Panc1 (cell line): ENCODE measurements around the gene CTF1. TPM values are rescaled to one million over a fixed set of nuclear protein-coding genes. Genes with fewer than 3 reads are reported as not detected.
A peak's percentile ranks its signal among the peaks of the same experiment; 100 is the strongest.

ENCODE experiments used
- ATAC-seq: fragments of 200-7000 bp; cut with Tn5 transposase; 2 replicates; pipeline ENCODE4 v1.9.1; 2020; ENCODE audit warnings: mild to moderate bottlenecking, moderate library complexity
- BruUV-seq: library from RNA; stranded (reverse); fragments of 400-500 nt; replicated peaks from 2 replicates; lab custom pipeline; 2021; lab: Mats Ljungman, UMichigan
- CTCF ChIA-PET: fragments of 300-600 bp; sonication (Branson Sonifier 250); formaldehyde crosslinking; loops from one replicate; lab custom pipeline; 2022; ENCODE audit warnings: antibody characterized with exemption; lab: Charles Lee
- POLR2A ChIA-PET: fragments of 300-600 bp; sonication (Branson Sonifier 250); formaldehyde crosslinking; loops from one replicate; lab custom pipeline; 2022; ENCODE audit warnings: antibody characterized with exemption; lab: Charles Lee
- DNase-seq: peaks from one replicate; pipeline ENCODE4 v3.0.0-alpha.2; 2010; ENCODE audit warnings: low read depth, low spot score
- H3K27ac ChIP-seq: 2 replicates; pipeline ENCODE4 v1.5.1; 2011; ENCODE audit warnings: mild to moderate bottlenecking, low read length, inconsistent platforms
- H3K27me3 ChIP-seq: fragments of 200-500 bp; sonication (Bioruptor generic); 2 replicates; pipeline ENCODE4 v1.6.0; 2014; ENCODE audit warnings: low read length, inconsistent platforms; ENCODE audit not compliant: control insufficient read depth, insufficient read depth
- H3K36me3 ChIP-seq: fragments of 200-500 bp; sonication (Bioruptor generic); 2 replicates; pipeline ENCODE4 v1.5.1; 2014; ENCODE audit warnings: inconsistent platforms, mild to moderate bottlenecking, low read length, moderate library complexity; ENCODE audit not compliant: control insufficient read depth, insufficient read depth
- H3K4me1 ChIP-seq: 2 replicates; pipeline ENCODE4 v1.5.1; 2011; ENCODE audit warnings: inconsistent platforms, mild to moderate bottlenecking, low read length, moderate library complexity; ENCODE audit not compliant: control insufficient read depth, insufficient read depth
- H3K4me3 ChIP-seq, 2 experiments: 2 replicates each; pipeline ENCODE4 v1.5.1; 2011 to 2012; ENCODE audit warnings: low read depth in 2 of 2, low read length in 2 of 2, mild to moderate bottlenecking in 2 of 2, inconsistent platforms in 1 of 2, moderate library complexity in 1 of 2
- H3K9me3 ChIP-seq: fragments of 200-500 bp; sonication (Bioruptor generic); 2 replicates; pipeline ENCODE4 v1.5.1; 2014; ENCODE audit warnings: low read depth, mild to moderate bottlenecking, inconsistent platforms, low read length, moderate library complexity; ENCODE audit not compliant: control insufficient read depth, insufficient read depth
- POLR2AphosphoS5 ChIP-seq: IDR thresholded peaks from 2 replicates; pipeline ENCODE4 v1.6.1; 2012; ENCODE audit warnings: mild to moderate bottlenecking, low read depth, low read length, moderate library complexity
- SIN3A ChIP-seq: IDR thresholded peaks from 2 replicates; pipeline ENCODE4 v1.6.1; 2012; ENCODE audit warnings: low read depth, mild to moderate bottlenecking, low read length, moderate library complexity, borderline replicate concordance; ENCODE audit not compliant: insufficient read depth
- TCF7L2 ChIP-seq: IDR thresholded peaks from 2 replicates; pipeline ENCODE4 v1.6.1; 2011; ENCODE audit warnings: mild to moderate bottlenecking, low read depth, low read length, inconsistent platforms
- in situ Hi-C: cut with HindIII; loops from 2 replicates; pipeline ENCODE4 v1.10.0; 2016; ENCODE audit warnings: low sequenced_read_pairs, low pct_unique_long_range_greater_than_20kb
- intact Hi-C: fragments of 100-400 bp; cut with micrococcal nuclease; formaldehyde crosslinking; loops from one replicate; pipeline ENCODE4 v1.10.0; 2022; ENCODE audit not compliant: unreplicated experiment
- total RNA-seq: library from RNA; stranded (reverse); gene quantifications from one replicate; pipeline ENCODE4 v1.2.1, GENCODE V29; 2021; ENCODE audit not compliant: unreplicated experiment
- TF ChIP-seq, protein P1 (sequence below), 2 experiments: IDR thresholded peaks; 2 replicates each; pipeline ENCODE4 v1.6.1; 2011 to 2012; ENCODE audit warnings: low read depth in 2 of 2, control low read depth in 1 of 2, low read length in 1 of 2, mild to moderate bottlenecking in 1 of 2, moderate library complexity in 1 of 2; ENCODE audit not compliant: insufficient read depth in 1 of 2
- TF ChIP-seq, protein P2 (sequence below): fragments of 450-650 bp; IDR thresholded peaks from 2 replicates; pipeline ENCODE4 v1.5.1; 2017; ENCODE audit warnings: mild to moderate bottlenecking

Gene CTF1
- total RNA-seq, 1 experiment from 2014 or later = 2.9 TPM

DNA sequence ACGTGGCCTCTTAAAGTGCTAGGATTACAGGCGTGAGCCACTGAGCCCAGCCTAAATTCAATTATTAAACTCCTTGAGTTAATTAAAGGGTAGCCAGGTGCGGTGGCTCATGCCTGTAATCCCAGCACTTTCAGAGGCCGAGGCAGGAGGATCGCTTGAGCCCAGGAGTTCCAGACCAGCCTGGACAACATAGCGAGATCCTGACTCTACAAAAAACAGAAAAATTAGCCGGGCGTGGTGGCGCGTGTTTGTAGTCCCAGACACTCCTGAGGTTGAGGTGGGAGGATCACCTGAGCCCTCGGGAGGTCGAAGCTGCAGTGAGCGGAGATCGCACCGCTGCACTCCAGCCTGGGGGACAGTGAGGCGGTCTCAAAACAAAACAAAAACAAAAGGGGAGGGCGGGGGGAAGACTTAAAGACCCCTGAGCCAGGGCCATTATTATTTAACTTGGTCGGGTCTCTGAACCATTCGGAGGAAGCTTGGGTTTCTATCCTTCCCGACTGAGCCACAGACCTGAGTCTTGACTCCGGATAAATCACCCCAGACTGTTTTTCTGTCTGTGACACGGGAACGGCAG, 22.1 kb upstream of the CTF1 start:
- H3K4me3 ChIP-seq = peak overlapping the region; percentile 72 to 87
- ATAC-seq (no peak), DNase-seq (no peak)
- in situ Hi-C loops (no loop called here), intact Hi-C loops (no loop called here)
- ChIA-PET POLR2A (interaction anchor here (0.5 to 1.1 kb wide), 2 partner anchors 18 to 60 kb away, joined by 7 to 13 read pairs; no protein-coding TSS in a partner anchor), CTCF (interaction anchor here (0.5 kb wide), 1 partner anchor 16 kb away, joined by 4 read pairs; no protein-coding TSS in a partner anchor)
- H3K27me3 ChIP-seq = no peaks in the 10 kb centered on the region
- no peaks in the 10 kb centered on the region for H3K9me3 ChIP-seq
- peak overlapping the region; percentile 95 for H3K27ac ChIP-seq
- peaks cover 5% of the 10 kb centered on the region; the same call in 1 of the 2 replicates for H3K36me3 ChIP-seq
- no TSS peak for BruUV-seq
- H3K4me1 ChIP-seq = peaks cover 11% of the 10 kb centered on the region
- TF ChIP-seq, protein P1, sequence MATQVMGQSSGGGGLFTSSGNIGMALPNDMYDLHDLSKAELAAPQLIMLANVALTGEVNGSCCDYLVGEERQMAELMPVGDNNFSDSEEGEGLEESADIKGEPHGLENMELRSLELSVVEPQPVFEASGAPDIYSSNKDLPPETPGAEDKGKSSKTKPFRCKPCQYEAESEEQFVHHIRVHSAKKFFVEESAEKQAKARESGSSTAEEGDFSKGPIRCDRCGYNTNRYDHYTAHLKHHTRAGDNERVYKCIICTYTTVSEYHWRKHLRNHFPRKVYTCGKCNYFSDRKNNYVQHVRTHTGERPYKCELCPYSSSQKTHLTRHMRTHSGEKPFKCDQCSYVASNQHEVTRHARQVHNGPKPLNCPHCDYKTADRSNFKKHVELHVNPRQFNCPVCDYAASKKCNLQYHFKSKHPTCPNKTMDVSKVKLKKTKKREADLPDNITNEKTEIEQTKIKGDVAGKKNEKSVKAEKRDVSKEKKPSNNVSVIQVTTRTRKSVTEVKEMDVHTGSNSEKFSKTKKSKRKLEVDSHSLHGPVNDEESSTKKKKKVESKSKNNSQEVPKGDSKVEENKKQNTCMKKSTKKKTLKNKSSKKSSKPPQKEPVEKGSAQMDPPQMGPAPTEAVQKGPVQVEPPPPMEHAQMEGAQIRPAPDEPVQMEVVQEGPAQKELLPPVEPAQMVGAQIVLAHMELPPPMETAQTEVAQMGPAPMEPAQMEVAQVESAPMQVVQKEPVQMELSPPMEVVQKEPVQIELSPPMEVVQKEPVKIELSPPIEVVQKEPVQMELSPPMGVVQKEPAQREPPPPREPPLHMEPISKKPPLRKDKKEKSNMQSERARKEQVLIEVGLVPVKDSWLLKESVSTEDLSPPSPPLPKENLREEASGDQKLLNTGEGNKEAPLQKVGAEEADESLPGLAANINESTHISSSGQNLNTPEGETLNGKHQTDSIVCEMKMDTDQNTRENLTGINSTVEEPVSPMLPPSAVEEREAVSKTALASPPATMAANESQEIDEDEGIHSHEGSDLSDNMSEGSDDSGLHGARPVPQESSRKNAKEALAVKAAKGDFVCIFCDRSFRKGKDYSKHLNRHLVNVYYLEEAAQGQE (IDR thresholded peaks at IDR 0.05; ENCODE audit: insufficient read depth in 1 of 2, low read depth in 2 of 2, low read length in 1 of 2) = no peak
- TF ChIP-seq, protein P2, sequence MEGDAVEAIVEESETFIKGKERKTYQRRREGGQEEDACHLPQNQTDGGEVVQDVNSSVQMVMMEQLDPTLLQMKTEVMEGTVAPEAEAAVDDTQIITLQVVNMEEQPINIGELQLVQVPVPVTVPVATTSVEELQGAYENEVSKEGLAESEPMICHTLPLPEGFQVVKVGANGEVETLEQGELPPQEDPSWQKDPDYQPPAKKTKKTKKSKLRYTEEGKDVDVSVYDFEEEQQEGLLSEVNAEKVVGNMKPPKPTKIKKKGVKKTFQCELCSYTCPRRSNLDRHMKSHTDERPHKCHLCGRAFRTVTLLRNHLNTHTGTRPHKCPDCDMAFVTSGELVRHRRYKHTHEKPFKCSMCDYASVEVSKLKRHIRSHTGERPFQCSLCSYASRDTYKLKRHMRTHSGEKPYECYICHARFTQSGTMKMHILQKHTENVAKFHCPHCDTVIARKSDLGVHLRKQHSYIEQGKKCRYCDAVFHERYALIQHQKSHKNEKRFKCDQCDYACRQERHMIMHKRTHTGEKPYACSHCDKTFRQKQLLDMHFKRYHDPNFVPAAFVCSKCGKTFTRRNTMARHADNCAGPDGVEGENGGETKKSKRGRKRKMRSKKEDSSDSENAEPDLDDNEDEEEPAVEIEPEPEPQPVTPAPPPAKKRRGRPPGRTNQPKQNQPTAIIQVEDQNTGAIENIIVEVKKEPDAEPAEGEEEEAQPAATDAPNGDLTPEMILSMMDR = no peak
- TF ChIP-seq TCF7L2 (no peak), POLR2AphosphoS5 (no peak), SIN3A (no peak)

DNA sequence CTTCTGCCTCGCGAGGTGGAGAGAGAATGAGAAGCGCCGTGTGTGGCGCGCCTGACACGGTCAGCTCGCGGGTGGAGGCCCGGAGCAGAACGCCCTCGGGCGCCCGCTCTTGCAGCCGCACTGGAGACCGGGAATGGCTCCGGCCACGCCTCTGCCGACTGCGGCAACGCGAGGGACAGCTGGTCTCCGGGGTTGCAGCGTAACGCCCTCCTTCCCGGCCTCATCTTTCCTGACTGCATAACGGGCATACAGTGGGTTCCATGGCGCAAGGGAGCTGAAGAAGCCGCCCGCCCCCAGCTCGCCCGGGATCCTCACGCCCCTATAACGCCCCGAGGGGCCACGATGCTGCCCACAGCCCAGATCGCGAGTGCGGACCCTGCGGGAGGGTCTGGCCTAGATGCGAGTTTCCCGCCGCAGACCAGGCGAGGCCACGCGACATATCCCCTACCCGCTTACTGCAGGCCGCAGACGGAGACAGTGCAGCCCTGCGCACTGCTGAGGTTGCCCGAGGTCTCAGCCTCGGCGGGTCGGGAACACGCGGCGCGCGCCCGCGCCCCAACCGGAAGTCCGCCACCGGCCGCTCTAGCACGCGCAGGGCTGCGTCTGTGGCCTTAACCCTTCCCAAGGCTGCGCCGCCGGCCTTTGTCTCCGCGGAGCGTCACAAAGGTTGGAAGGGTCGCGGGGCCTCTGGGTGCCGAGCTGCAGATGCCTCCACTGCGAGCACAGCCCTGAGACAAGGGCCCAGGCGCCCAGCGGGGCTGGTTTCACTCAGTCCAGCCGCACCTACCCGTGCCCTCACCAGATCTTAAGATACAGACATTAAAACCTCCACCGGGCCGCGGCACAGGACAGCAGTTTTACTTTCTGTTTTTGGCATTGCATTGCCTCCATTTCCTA, 21.3 kb upstream of the CTF1 start:
- ChIA-PET CTCF (interaction anchor here (0.5 kb wide), 1 partner anchor 16 kb away, joined by 4 read pairs; no protein-coding TSS in a partner anchor), POLR2A (interaction anchor here (0.5 to 1.1 kb wide), 2 partner anchors 17 to 60 kb away, joined by 7 to 13 read pairs; no protein-coding TSS in a partner anchor)
- H3K27ac ChIP-seq = peak overlapping the region; percentile 95
- no peaks in the 10 kb centered on the region for H3K9me3 ChIP-seq
- ATAC-seq (peak; percentile 99), DNase-seq (peak; percentile 61)
- peak overlapping the region; percentile 72 to 87 for H3K4me3 ChIP-seq
- intact Hi-C loops (no loop called here), in situ Hi-C loops (no loop called here)
- no peaks in the 10 kb centered on the region for H3K27me3 ChIP-seq
- BruUV-seq = no TSS peak
- H3K4me1 ChIP-seq = peaks cover 11% of the 10 kb centered on the region
- TF ChIP-seq, protein P1 (IDR thresholded peaks at IDR 0.05; ENCODE audit: insufficient read depth in 1 of 2, low read depth in 2 of 2, low read length in 1 of 2) = no peak
- TF ChIP-seq, protein P2 = no peak
- TF ChIP-seq POLR2AphosphoS5 = peak; percentile 96
- peak; percentile 42; the same call in 1 of the 2 replicates for TF ChIP-seq TCF7L2
- TF ChIP-seq SIN3A = peak; percentile 92; the same call in 1 of the 2 replicates
- H3K36me3 ChIP-seq = peaks cover 5% of the 10 kb centered on the region; the same call in 1 of the 2 replicates
